A549 (cell line): ENCODE results near the gene CDH5.

Experiments used
- CEBPB ChIP-seq, 2 experiments: fragments of >200 bp in 1 of 2; sonication (Bioruptor Twin) in 1 of 2; formaldehyde crosslinking in 1 of 2; IDR thresholded peaks; 2 replicates each; pipeline ENCODE4 v1.6.1; 2012 to 2016
- CHD2 ChIP-seq: fragments of 150-350 bp; IDR thresholded peaks from 2 replicates; pipeline ENCODE4 v1.6.1; 2014; ENCODE audit warnings: low read length; ENCODE audit not compliant: partially characterized antibody
- EP300 ChIP-seq, 2 experiments: fragments of >200 bp; sonication (Bioruptor Twin); formaldehyde crosslinking; IDR thresholded peaks; 2 replicates in 1 of 2; 3 replicates in 1 of 2; pipeline ENCODE4 v1.6.1; 2016 to 2017
- MAX ChIP-seq: IDR thresholded peaks from 2 replicates; pipeline ENCODE4 v1.6.1; 2012
- MAZ ChIP-seq: fragments of 150-350 bp; IDR thresholded peaks from 2 replicates; pipeline ENCODE4 v1.6.1; 2014; ENCODE audit warnings: antibody characterized with exemption, low read depth, low read length, borderline replicate concordance
- NR3C1 ChIP-seq: fragments of >200 bp; sonication (Bioruptor Twin); formaldehyde crosslinking; IDR thresholded peaks from 3 replicates; pipeline ENCODE4 v1.6.1; 2017
- POLR2A ChIP-seq: IDR thresholded peaks from 2 replicates; pipeline ENCODE4 v1.6.1; 2012; ENCODE audit warnings: mild to moderate bottlenecking, low read length
- RCOR1 ChIP-seq: fragments of 150-350 bp; IDR thresholded peaks from 2 replicates; pipeline ENCODE4 v1.6.1; 2014; ENCODE audit warnings: antibody characterized with exemption, low read length, low read depth
- RNF2 ChIP-seq: fragments of 200-600 bp; sonication (generic); IDR thresholded peaks from 2 replicates; pipeline ENCODE4 v1.6.1; 2016; ENCODE audit warnings: low read depth, mild to moderate bottlenecking, antibody characterized with exemption, moderate library complexity, borderline replicate concordance
- SREBF2 ChIP-seq: fragments of 450-650 bp; IDR thresholded peaks from 2 replicates; pipeline ENCODE4 v1.6.1; 2014; ENCODE audit warnings: mild to moderate bottlenecking, moderate library complexity
- TP53 ChIP-seq: fragments of 250-450 bp; sonication (Bioruptor Pico); IDR thresholded peaks from 2 replicates; pipeline ENCODE4 v1.5.0; 2021; ENCODE audit warnings: mild to moderate bottlenecking, moderate library complexity
- TF ChIP-seq, protein P1 (sequence below): fragments of >200 bp; sonication (Bioruptor Twin); formaldehyde crosslinking; IDR thresholded peaks from 3 replicates; pipeline ENCODE4 v1.5.1; 2016
- TF ChIP-seq, protein P2 (sequence below): fragments of 250-450 bp; sonication (Bioruptor Pico); IDR thresholded peaks from 2 replicates; pipeline ENCODE4 v1.5.0; 2021; ENCODE audit warnings: mild to moderate bottlenecking, moderate library complexity, borderline replicate concordance

- no peak for TF ChIP-seq CEBPB (IDR thresholded peaks at IDR 0.05)
- no peak for TF ChIP-seq RCOR1
- TF ChIP-seq, protein P1, sequence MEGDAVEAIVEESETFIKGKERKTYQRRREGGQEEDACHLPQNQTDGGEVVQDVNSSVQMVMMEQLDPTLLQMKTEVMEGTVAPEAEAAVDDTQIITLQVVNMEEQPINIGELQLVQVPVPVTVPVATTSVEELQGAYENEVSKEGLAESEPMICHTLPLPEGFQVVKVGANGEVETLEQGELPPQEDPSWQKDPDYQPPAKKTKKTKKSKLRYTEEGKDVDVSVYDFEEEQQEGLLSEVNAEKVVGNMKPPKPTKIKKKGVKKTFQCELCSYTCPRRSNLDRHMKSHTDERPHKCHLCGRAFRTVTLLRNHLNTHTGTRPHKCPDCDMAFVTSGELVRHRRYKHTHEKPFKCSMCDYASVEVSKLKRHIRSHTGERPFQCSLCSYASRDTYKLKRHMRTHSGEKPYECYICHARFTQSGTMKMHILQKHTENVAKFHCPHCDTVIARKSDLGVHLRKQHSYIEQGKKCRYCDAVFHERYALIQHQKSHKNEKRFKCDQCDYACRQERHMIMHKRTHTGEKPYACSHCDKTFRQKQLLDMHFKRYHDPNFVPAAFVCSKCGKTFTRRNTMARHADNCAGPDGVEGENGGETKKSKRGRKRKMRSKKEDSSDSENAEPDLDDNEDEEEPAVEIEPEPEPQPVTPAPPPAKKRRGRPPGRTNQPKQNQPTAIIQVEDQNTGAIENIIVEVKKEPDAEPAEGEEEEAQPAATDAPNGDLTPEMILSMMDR, result no peak
- TF ChIP-seq RNF2, result no peak
- TF ChIP-seq MAZ, result no peak
- no peak for TF ChIP-seq POLR2A
- no peak for TF ChIP-seq TP53 (CRISPR knock-in tag)
- no peak for TF ChIP-seq MAX
- TF ChIP-seq EP300 (IDR thresholded peaks at IDR 0.05), result no peak
- no peak for TF ChIP-seq SREBF2
- TF ChIP-seq, protein P2, sequence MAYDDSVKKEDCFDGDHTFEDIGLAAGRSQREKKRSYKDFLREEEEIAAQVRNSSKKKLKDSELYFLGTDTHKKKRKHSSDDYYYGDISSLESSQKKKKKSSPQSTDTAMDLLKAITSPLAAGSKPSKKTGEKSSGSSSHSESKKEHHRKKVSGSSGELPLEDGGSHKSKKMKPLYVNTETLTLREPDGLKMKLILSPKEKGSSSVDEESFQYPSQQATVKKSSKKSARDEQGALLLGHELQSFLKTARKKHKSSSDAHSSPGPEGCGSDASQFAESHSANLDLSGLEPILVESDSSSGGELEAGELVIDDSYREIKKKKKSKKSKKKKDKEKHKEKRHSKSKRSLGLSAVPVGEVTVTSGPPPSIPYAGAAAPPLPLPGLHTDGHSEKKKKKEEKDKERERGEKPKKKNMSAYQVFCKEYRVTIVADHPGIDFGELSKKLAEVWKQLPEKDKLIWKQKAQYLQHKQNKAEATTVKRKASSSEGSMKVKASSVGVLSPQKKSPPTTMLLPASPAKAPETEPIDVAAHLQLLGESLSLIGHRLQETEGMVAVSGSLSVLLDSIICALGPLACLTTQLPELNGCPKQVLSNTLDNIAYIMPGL (CRISPR knock-in tag), result no peak
- no peak for TF ChIP-seq NR3C1
- TF ChIP-seq CHD2, result no peak
Measured at GRCh38 chr16:66380421-66380820, 13.9 kb downstream of the CDH5 start.
